Testis (tissue), 3 donors: ENCODE data around the gene UNC13B. TPM values are rescaled to one million over a fixed set of nuclear protein-coding genes. Genes with fewer than 3 reads are reported as not detected.
"Not testable (repeated sequence)": the region's sequence is repeated elsewhere in the genome, so short reads cannot be mapped to it uniquely, and the experiment has no call there.

ENCODE experiments used
- DNase-seq: peaks from one replicate; pipeline ENCODE4 v3.0.0-alpha.2; 2019
- H3K27ac ChIP-seq, 2 donors: fragments of 200-600 bp; sonication (generic); one replicate each; pipeline ENCODE4 v1.5.1; 2019
- H3K27me3 ChIP-seq: fragments of 200-600 bp; sonication (generic); one replicate; pipeline ENCODE4 v1.5.1; 2019
- H3K36me3 ChIP-seq: fragments of 200-600 bp; sonication (generic); one replicate; pipeline ENCODE4 v1.5.1; 2017; ENCODE audit warnings: low read depth; ENCODE audit errors: missing control alignments
- H3K4me1 ChIP-seq: fragments of 200-600 bp; sonication (generic); one replicate; pipeline ENCODE4 v1.5.1; 2019
- H3K4me3 ChIP-seq, 2 donors: fragments of 200-600 bp; sonication (generic); one replicate each; pipeline ENCODE4 v1.5.1; 2017 to 2019
- H3K9me3 ChIP-seq: fragments of 200-600 bp; sonication (generic); one replicate; pipeline ENCODE4 v1.5.1; 2017
- CTCF ChIP-seq, 3 experiments: fragments of 450-650 bp in 2 of 3; fragments of 200-600 bp in 1 of 3; sonication (generic) in 1 of 3; IDR thresholded peaks; one replicate each; pipeline ENCODE4 v1.5.1; 2016 to 2019; ENCODE audit warnings: antibody characterized with exemption in 3 of 3, mild to moderate bottlenecking in 2 of 3, moderate library complexity in 1 of 3
- POLR2A ChIP-seq: fragments of 450-650 bp; IDR thresholded peaks from one replicate; pipeline ENCODE4 v1.6.1; 2017; ENCODE audit warnings: antibody characterized with exemption, mild to moderate bottlenecking, moderate library complexity
- WGBS, 2 donors: methylation state at CpG; one replicate each; pipeline ENCODE4 v1.1.5; 2018; 5-methylcytosine and 5-hydroxymethylcytosine counted together
- intact Hi-C: fragments of 100-400 bp; cut with DNase I; formaldehyde crosslinking; loops from one replicate; pipeline ENCODE4 v1.15.1; 2023; ENCODE audit warnings: low total_unique reads
- polyA plus RNA-seq: library from polyadenylated mRNA; stranded (reverse); fragments of 350-450 nt; fragmentation: Illumina TruSeq; extraction: RNeasy Lipid Tissue Mini Kit (QIAGEN cat#74804); gene quantifications from one replicate; pipeline ENCODE4 v1.2.3, GENCODE V29; 2014; ENCODE audit warnings: low read depth, low replicate concordance; ENCODE audit not compliant: insufficient read depth
- total RNA-seq, 2 donors: library from RNA; depleted of rRNA; stranded (reverse); fragments of >200 nt; gene quantifications; one replicate each; pipeline ENCODE4 v1.2.3, GENCODE V29; 2016

UNC13B gene
- total and polyA plus RNA-seq, 3 donors from 2014 or later = 37.0 to 51.0 (median 40.2) TPM

- DNase-seq = no peak
- intact Hi-C loops = no loop called here
- Histone ChIP-seq H3K4me3 (no peak overlapping the region), H3K27me3 (no peaks in the 10 kb centered on the region), H3K9me3 (no peaks in the 10 kb centered on the region), H3K4me1 (peaks cover 8% of the 10 kb centered on the region), H3K36me3 (no peaks in the 10 kb centered on the region), H3K27ac (peak overlapping the region in 1 of 2 donors; percentile 0)
- TF ChIP-seq CTCF (IDR thresholded peaks at IDR 0.05) (no peak), POLR2A (no peak)
- WGBS, 2 donors = 47 to 60% methylated on average over 3 of the region's 3 CpGs
Observed at GRCh38 chr9:35163413-35163812, 1.6 kb downstream of the UNC13B start.

- 74 to 76% methylated on average over 3 of the region's 3 CpGs for WGBS, 2 donors
- Histone ChIP-seq H3K27ac (no peak overlapping the region), H3K4me3 (no peak overlapping the region), H3K4me1 (peaks cover 8% of the 10 kb centered on the region), H3K27me3 (no peaks in the 10 kb centered on the region), H3K9me3 (no peaks in the 10 kb centered on the region), H3K36me3 (no peaks in the 10 kb centered on the region)
- intact Hi-C loops = no loop called here
- DNase-seq = no peak
- no peak for TF ChIP-seq CTCF (IDR thresholded peaks at IDR 0.05)
- TF ChIP-seq POLR2A = no peak
Observed at GRCh38 chr9:35164711-35165110, 2.9 kb downstream of the UNC13B start.

GRCh38 chr9:35167429-35167828 is 5.6 kb downstream of the UNC13B start:
- H3K9me3 ChIP-seq, DNase-seq, H3K4me3 ChIP-seq, H3K27me3 ChIP-seq, H3K4me1 ChIP-seq, intact Hi-C loops, H3K27ac ChIP-seq, H3K36me3 ChIP-seq: not testable (repeated sequence)
- 89 to 100% methylated on average over 1 of the region's 1 CpG for WGBS, 2 donors

GRCh38 chr9:35168963-35169362 is 7.2 kb downstream of the UNC13B start:
- Histone ChIP-seq H3K4me3 (no peak overlapping the region), H3K27ac (no peak overlapping the region), H3K4me1 (no peaks in the 10 kb centered on the region), H3K9me3 (no peaks in the 10 kb centered on the region), H3K36me3 (no peaks in the 10 kb centered on the region), H3K27me3 (no peaks in the 10 kb centered on the region)
- TF ChIP-seq POLR2A = no peak
- no peak for TF ChIP-seq CTCF (IDR thresholded peaks at IDR 0.05)
- intact Hi-C loops = no loop called here
- WGBS, 2 donors = 93 to 96% methylated on average over 6 of the region's 6 CpGs
- no peak for DNase-seq

GRCh38 chr9:35172878-35173277 is 11.1 kb downstream of the UNC13B start:
- Histone ChIP-seq H3K36me3 (no peaks in the 10 kb centered on the region), H3K4me3 (no peak overlapping the region), H3K27ac (no peak overlapping the region), H3K4me1 (no peaks in the 10 kb centered on the region), H3K27me3 (no peaks in the 10 kb centered on the region), H3K9me3 (no peaks in the 10 kb centered on the region)
- intact Hi-C loops = no loop called here
- TF ChIP-seq POLR2A (no peak), CTCF (IDR thresholded peaks at IDR 0.05) (no peak)
- 39 to 51% methylated on average over 2 of the region's 2 CpGs for WGBS, 2 donors
- no peak for DNase-seq
